DOHH2 (cell line): Measurements from ENCODE around the gene AIG1.

Experiments used
- H3F3A ChIP-seq: fragments of 200-600 bp; sonication (generic), shearing (Covaris generic); 2 replicates; pipeline ENCODE4 v1.6.0; 2016; ENCODE audit warnings: antibody characterized with exemption, mild to moderate bottlenecking; ENCODE audit not compliant: control insufficient read depth, insufficient read depth
- H3K27ac ChIP-seq: fragments of 200-600 bp; sonication (generic); 2 replicates; pipeline ENCODE4 v1.5.1; 2014; ENCODE audit warnings: low read depth, mild to moderate bottlenecking, low read length, moderate library complexity
- H3K27me3 ChIP-seq: fragments of 200-600 bp; sonication (generic); 2 replicates; pipeline ENCODE4 v1.6.1; 2014; ENCODE audit warnings: mild to moderate bottlenecking, low read length, mixed read lengths; ENCODE audit not compliant: control insufficient read depth
- H3K36me3 ChIP-seq: fragments of 200-600 bp; sonication (generic); 2 replicates; pipeline ENCODE4 v1.6.1; 2014; ENCODE audit warnings: mild to moderate bottlenecking, low read length, moderate library complexity, mixed read lengths; ENCODE audit not compliant: control insufficient read depth
- H3K4me1 ChIP-seq: fragments of 200-600 bp; sonication (generic); 2 replicates; pipeline ENCODE4 v1.6.1; 2014; ENCODE audit warnings: mild to moderate bottlenecking, low read length, mixed read lengths; ENCODE audit not compliant: control insufficient read depth
- H3K4me2 ChIP-seq: fragments of 200-600 bp; sonication (generic); 2 replicates; pipeline ENCODE4 v1.6.0; 2014; ENCODE audit warnings: mild to moderate bottlenecking, low read length, moderate library complexity
- H3K4me3 ChIP-seq: fragments of 200-600 bp; sonication (generic); 2 replicates; pipeline ENCODE4 v1.5.1; 2014; ENCODE audit warnings: mild to moderate bottlenecking, low read length, mixed read lengths
- H3K79me2 ChIP-seq: fragments of 200-600 bp; sonication (generic); 2 replicates; pipeline ENCODE4 v1.6.1; 2014; ENCODE audit warnings: mild to moderate bottlenecking, low read length, mixed read lengths; ENCODE audit not compliant: control insufficient read depth
- H3K9me2 ChIP-seq: fragments of 200-600 bp; sonication (generic); replicated peaks from 2 replicates; pipeline ENCODE4 v1.6.1; 2014; ENCODE audit warnings: mild to moderate bottlenecking, low read length, mixed read lengths; ENCODE audit not compliant: control insufficient read depth
- H3K9me3 ChIP-seq: fragments of 200-600 bp; sonication (generic); 2 replicates; pipeline ENCODE4 v1.6.1; 2014; ENCODE audit warnings: antibody characterized with exemption, low read length, mixed read lengths; ENCODE audit not compliant: control insufficient read depth, insufficient read depth
- H4K20me1 ChIP-seq: fragments of 200-600 bp; sonication (generic); 2 replicates; pipeline ENCODE4 v1.6.0; 2014; ENCODE audit warnings: low read depth, mild to moderate bottlenecking, antibody characterized with exemption, low read length, moderate library complexity; ENCODE audit not compliant: control insufficient read depth, insufficient read depth
- CTCF ChIP-seq: fragments of 200-600 bp; sonication (generic); IDR thresholded peaks from one replicate; pipeline ENCODE4 v1.5.1; 2014; ENCODE audit warnings: antibody characterized with exemption, mild to moderate bottlenecking, low read depth, low read length; ENCODE audit not compliant: poor library complexity, severe bottlenecking
- EZH2phosphoT487 ChIP-seq: fragments of 200-600 bp; sonication (generic); IDR thresholded peaks from 2 replicates; pipeline ENCODE4 v1.6.1; 2017; ENCODE audit warnings: borderline replicate concordance, mild to moderate bottlenecking, antibody characterized with exemption, low read length, moderate library complexity, mixed read lengths

AIG1 gene

GRCh38 chr6:143348531-143348930 lies 287.8 kb downstream of the AIG1 start:
- TF ChIP-seq CTCF (no peak), EZH2phosphoT487 (no peak)
- no peaks in the 10 kb centered on the region for H4K20me1 ChIP-seq
- no peak overlapping the region for H3K27ac ChIP-seq
- no peaks in the 10 kb centered on the region for H3K4me1 ChIP-seq
- H3K4me3 ChIP-seq, result no peak overlapping the region
- no peaks in the 10 kb centered on the region for H3F3A ChIP-seq
- H3K4me2 ChIP-seq, result no peak overlapping the region
- no peaks in the 10 kb centered on the region for H3K36me3 ChIP-seq
- no peaks in the 10 kb centered on the region for H3K79me2 ChIP-seq
- no peaks in the 10 kb centered on the region for H3K9me3 ChIP-seq
- no peaks in the 10 kb centered on the region for H3K27me3 ChIP-seq
- no peaks in the 10 kb centered on the region for H3K9me2 ChIP-seq

- H3K36me3 ChIP-seq, result no peaks in the 10 kb centered on the region
- no peaks in the 10 kb centered on the region for H3K9me2 ChIP-seq
- H3K27me3 ChIP-seq, result no peaks in the 10 kb centered on the region
- no peaks in the 10 kb centered on the region for H3K79me2 ChIP-seq
- H3K4me3 ChIP-seq, result no peak overlapping the region
- no peak overlapping the region for H3K27ac ChIP-seq
- H3F3A ChIP-seq, result no peaks in the 10 kb centered on the region
- TF ChIP-seq EZH2phosphoT487 (no peak), CTCF (no peak)
- H3K4me2 ChIP-seq, result no peak overlapping the region
- no peaks in the 10 kb centered on the region for H3K9me3 ChIP-seq
- H3K4me1 ChIP-seq, result no peaks in the 10 kb centered on the region
- H4K20me1 ChIP-seq, result no peaks in the 10 kb centered on the region
Observed at GRCh38 chr6:143349530-143349929, 288.8 kb downstream of the AIG1 start.

- TF ChIP-seq EZH2phosphoT487, result no peak
- no peak for TF ChIP-seq CTCF
- H3K9me2 ChIP-seq, result no peaks in the 10 kb centered on the region
- no peaks in the 10 kb centered on the region for H3K27me3 ChIP-seq
- no peaks in the 10 kb centered on the region for H3K4me1 ChIP-seq
- no peaks in the 10 kb centered on the region for H3K36me3 ChIP-seq
- no peaks in the 10 kb centered on the region for H3F3A ChIP-seq
- H3K27ac ChIP-seq, result no peak overlapping the region
- no peak overlapping the region for H3K4me2 ChIP-seq
- H3K4me3 ChIP-seq, result no peak overlapping the region
- no peaks in the 10 kb centered on the region for H3K79me2 ChIP-seq
- no peaks in the 10 kb centered on the region for H3K9me3 ChIP-seq
- H4K20me1 ChIP-seq, result no peaks in the 10 kb centered on the region
Observed at GRCh38 chr6:143356101-143356880, 295.6 kb downstream of the AIG1 start.
